H9 (cell line): Measurements from ENCODE around the gene ATP6V1B1. TPM values are rescaled to one million over a fixed set of nuclear protein-coding genes. Genes with fewer than 3 reads are reported as not detected.

Experiments
- DNase-seq: peaks from one replicate; pipeline ENCODE4 v3.0.0-alpha.2; 2017
- H2AFZ ChIP-seq: one replicate; pipeline ENCODE4 v1.6.1; 2013; ENCODE audit warnings: mild to moderate bottlenecking, low read length, control low read depth, moderate library complexity
- H2AK5ac ChIP-seq: 2 replicates; pipeline ENCODE4 v1.6.1; 2013; ENCODE audit warnings: low read length, control low read depth, mixed read lengths; ENCODE audit not compliant: insufficient read length
- H2BK120ac ChIP-seq: one replicate; pipeline ENCODE4 v1.6.1; 2013; ENCODE audit warnings: low read depth, mild to moderate bottlenecking, low read length, control low read depth, inconsistent platforms; ENCODE audit not compliant: poor library complexity, severe bottlenecking
- H2BK12ac ChIP-seq: 2 replicates; pipeline ENCODE4 v1.6.1; 2013; ENCODE audit warnings: low read length, control low read depth, mixed read lengths, low read depth; ENCODE audit not compliant: insufficient read length
- H2BK15ac ChIP-seq: 2 replicates; pipeline ENCODE4 v1.6.1; 2013; ENCODE audit warnings: low read depth, low read length, control low read depth
- H2BK20ac ChIP-seq: one replicate; pipeline ENCODE4 v1.6.1; 2013; ENCODE audit warnings: low read depth, mild to moderate bottlenecking, low read length, control low read depth, inconsistent platforms; ENCODE audit not compliant: poor library complexity, severe bottlenecking
- H2BK5ac ChIP-seq: 2 replicates; pipeline ENCODE4 v1.6.1; 2013; ENCODE audit warnings: low read length, control low read depth, mixed read lengths; ENCODE audit not compliant: insufficient read length
- H3K14ac ChIP-seq: 2 replicates; pipeline ENCODE4 v1.6.1; 2013; ENCODE audit warnings: low read length, control low read depth; ENCODE audit not compliant: insufficient read depth
- H3K18ac ChIP-seq: 2 replicates; pipeline ENCODE4 v1.6.1; 2013; ENCODE audit warnings: low read depth, mild to moderate bottlenecking, mixed read lengths, low read length, control low read depth; ENCODE audit not compliant: insufficient read length
- H3K23ac ChIP-seq: 2 replicates; pipeline ENCODE4 v1.6.1; 2013; ENCODE audit warnings: low read length, control low read depth, mixed read lengths, low read depth; ENCODE audit not compliant: insufficient read length
- H3K23me2 ChIP-seq: 2 replicates; pipeline ENCODE4 v1.6.1; 2013; ENCODE audit warnings: low read depth, mild to moderate bottlenecking, mixed read lengths, low read length, control low read depth; ENCODE audit not compliant: insufficient read length, poor library complexity, severe bottlenecking
- H3K27ac ChIP-seq: 2 replicates; pipeline ENCODE4 v1.5.1; 2013; ENCODE audit warnings: low read length, control low read depth, mixed read lengths, low read depth; ENCODE audit not compliant: insufficient read length
- H3K27me3 ChIP-seq: 2 replicates; pipeline ENCODE4 v1.6.1; 2013; ENCODE audit warnings: low read length, control low read depth, inconsistent platforms; ENCODE audit not compliant: insufficient read depth
- H3K4ac ChIP-seq: 2 replicates; pipeline ENCODE4 v1.6.1; 2013; ENCODE audit warnings: low read depth, mild to moderate bottlenecking, control low read depth, inconsistent platforms, low read length, moderate library complexity
- H3K4me1 ChIP-seq: 2 replicates; pipeline ENCODE4 v1.6.1; 2013; ENCODE audit warnings: low read length, control low read depth, inconsistent platforms; ENCODE audit not compliant: insufficient read depth
- H3K4me2 ChIP-seq: 2 replicates; pipeline ENCODE4 v1.6.1; 2013; ENCODE audit warnings: low read length, control low read depth, mixed read lengths; ENCODE audit not compliant: insufficient read length, insufficient read depth
- H3K56ac ChIP-seq: 2 replicates; pipeline ENCODE4 v1.6.1; 2013; ENCODE audit warnings: low read depth, mild to moderate bottlenecking, mixed read lengths, low read length, control low read depth; ENCODE audit not compliant: insufficient read length
- H3K79me1 ChIP-seq: 2 replicates; pipeline ENCODE4 v1.6.1; 2013; ENCODE audit warnings: low read depth, mild to moderate bottlenecking, moderate library complexity, low read length, control low read depth, inconsistent platforms; ENCODE audit not compliant: insufficient read depth, poor library complexity, severe bottlenecking
- H3K79me2 ChIP-seq: 2 replicates; pipeline ENCODE4 v1.6.1; 2013; ENCODE audit warnings: low read length, control low read depth, inconsistent platforms; ENCODE audit not compliant: insufficient read depth
- H3K9ac ChIP-seq: 2 replicates; pipeline ENCODE4 v1.6.1; 2013; ENCODE audit warnings: low read length, control low read depth, mixed read lengths; ENCODE audit not compliant: insufficient read length; ENCODE audit errors: extremely low read depth
- H3K9me3 ChIP-seq: one replicate; pipeline ENCODE4 v1.6.1; 2013; ENCODE audit warnings: low read depth, low read length, inconsistent platforms; ENCODE audit not compliant: control insufficient read depth
- H3T11ph ChIP-seq: one replicate; pipeline ENCODE4 v1.6.1; 2013; ENCODE audit warnings: mild to moderate bottlenecking, low read length, control low read depth, inconsistent platforms
- H4K20me1 ChIP-seq: one replicate; pipeline ENCODE4 v1.6.1; 2013; ENCODE audit not compliant: control insufficient read depth, insufficient read length, insufficient read depth
- H4K5ac ChIP-seq: 2 replicates; pipeline ENCODE4 v1.6.1; 2013; ENCODE audit warnings: low read depth, mild to moderate bottlenecking, mixed read lengths, low read length, control low read depth; ENCODE audit not compliant: insufficient read length
- H4K8ac ChIP-seq: replicated peaks from 2 replicates; pipeline ENCODE4 v1.6.1; 2013; ENCODE audit warnings: low read length, control low read depth, mixed read lengths, low read depth; ENCODE audit not compliant: insufficient read length
- H4K91ac ChIP-seq: 2 replicates; pipeline ENCODE4 v1.6.1; 2013; ENCODE audit warnings: low read depth, mild to moderate bottlenecking, moderate library complexity, mixed read lengths, low read length, control low read depth; ENCODE audit not compliant: insufficient read length
- H3K27ac Mint-ChIP-seq, 3 experiments: 2 replicates in 2 of 3; 3 replicates in 1 of 3; pipeline ENCODE4 v1.8.0; 2020 to 2021; ENCODE audit warnings: mixed read lengths in 3 of 3, mild to moderate bottlenecking in 1 of 3, moderate library complexity in 1 of 3
- H3K27me3 Mint-ChIP-seq: 2 replicates; pipeline ENCODE4 v1.8.0; 2021; ENCODE audit warnings: low read depth, mild to moderate bottlenecking, moderate library complexity, mixed read lengths
- H3K36me3 Mint-ChIP-seq, 3 experiments: 2 replicates in 2 of 3; 3 replicates in 1 of 3; pipeline ENCODE4 v1.8.0; 2020 to 2021; ENCODE audit warnings: low read depth in 3 of 3, mixed read lengths in 3 of 3; ENCODE audit not compliant: insufficient read depth in 1 of 3
- H3K4me1 Mint-ChIP-seq, 2 experiments: 2 replicates each; pipeline ENCODE4 v1.8.0; 2020; ENCODE audit warnings: mixed read lengths in 2 of 2
- H3K4me3 Mint-ChIP-seq, 2 experiments: 2 replicates in 1 of 2; 3 replicates in 1 of 2; pipeline ENCODE4 v1.8.0; 2020 to 2021; ENCODE audit warnings: mild to moderate bottlenecking in 2 of 2, mixed read lengths in 2 of 2, moderate library complexity in 1 of 2
- H3K9me3 Mint-ChIP-seq, 2 experiments: 2 replicates in 1 of 2; 3 replicates in 1 of 2; pipeline ENCODE4 v1.8.0; 2020; ENCODE audit warnings: mild to moderate bottlenecking in 2 of 2, mixed read lengths in 2 of 2, moderate library complexity in 1 of 2
- CTCF ChIP-seq: fragments of 200-600 bp; sonication (generic); conservative IDR thresholded peaks from 3 replicates; pipeline ENCODE4 v1.8.0; 2021; ENCODE audit warnings: antibody characterized with exemption, mild to moderate bottlenecking
- WGBS: extraction: QIAGEN DNeasy Blood & Tissue Kit; methylation state at CpG from one replicate; pipeline ENCODE4 v1.1.7; 2013; ENCODE audit warnings: missing lambda C conversion rate, low lambda C conversion rate, mixed read lengths; ENCODE audit not compliant: insufficient read length; ENCODE audit errors: extremely low coverage; 5-methylcytosine and 5-hydroxymethylcytosine counted together
- total RNA-seq: library from RNA; stranded (reverse); gene quantifications from 2 replicates; pipeline ENCODE4 v1.2.1, GENCODE V29; 2021

The ATP6V1B1 gene
- total RNA-seq, 1 experiment from 2014 or later = not detected

DNA sequence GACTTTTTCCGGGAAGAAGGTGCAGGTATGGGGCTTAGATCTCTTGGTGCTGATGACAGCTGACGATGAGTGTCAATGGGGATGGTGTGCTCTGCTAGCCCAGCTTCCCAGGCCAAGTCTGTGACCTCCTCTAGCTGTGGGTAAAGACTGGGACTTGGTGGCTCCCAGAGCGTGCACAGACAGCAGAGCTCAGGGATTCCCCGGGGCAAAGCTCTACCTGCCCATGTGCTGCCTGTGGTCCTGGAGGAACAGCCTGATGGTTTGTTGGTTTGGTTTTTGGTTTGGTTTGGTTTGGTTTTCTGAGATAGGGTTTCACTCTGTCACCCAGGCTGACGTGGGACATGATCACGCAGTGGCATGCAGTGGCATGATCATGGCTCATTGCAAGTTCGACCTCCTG, 19.2 kb downstream of the ATP6V1B1 start:
- no peaks in the 10 kb centered on the region for H3K9me3 Mint-ChIP-seq
- Histone ChIP-seq H4K8ac (no peak overlapping the region), H2AFZ (no peak overlapping the region), H2BK5ac (no peak overlapping the region), H3K27me3 (no peaks in the 10 kb centered on the region; the same call in 1 of the 2 replicates), H3K9me3 (no peaks in the 10 kb centered on the region), H3K4ac (no peak overlapping the region), H3K79me2 (no peaks in the 10 kb centered on the region), H2BK120ac (no peak overlapping the region), H3K27ac (no peak overlapping the region), H3K23ac (no peak overlapping the region), H3K4me1 (no peaks in the 10 kb centered on the region), H2BK12ac (no peak overlapping the region), H3K18ac (no peak overlapping the region), H3K4me2 (no peak overlapping the region), H4K5ac (no peak overlapping the region), H2BK20ac (no peak overlapping the region), H3K23me2 (no peaks in the 10 kb centered on the region), H3K14ac (no peak overlapping the region), H3K79me1 (no peaks in the 10 kb centered on the region), H3K9ac (no peak overlapping the region), H3T11ph (no peak overlapping the region), H3K56ac (no peak overlapping the region), H2BK15ac (no peak overlapping the region), H4K91ac (no peak overlapping the region), H4K20me1 (peaks cover 3% of the 10 kb centered on the region), H2AK5ac (no peak overlapping the region)
- no peaks in the 10 kb centered on the region for H3K4me1 Mint-ChIP-seq
- TF ChIP-seq CTCF = no peak
- no peak overlapping the region for H3K4me3 Mint-ChIP-seq
- H3K27ac Mint-ChIP-seq = no peak overlapping the region; a peak in 1 of 7 replicates
- no peaks in the 10 kb centered on the region for H3K36me3 Mint-ChIP-seq
- peaks cover 72% of the 10 kb centered on the region for H3K27me3 Mint-ChIP-seq
- peak; percentile 17 for DNase-seq
- WGBS = no CpG with 5 or more reads among the region's 7 CpGs
